ENCODE results near the gene XPC.
"Not testable (repeated sequence)": the region's sequence is repeated elsewhere in the genome, so short reads cannot be mapped to it uniquely, and the experiment has no call there.

XPC gene

DNA sequence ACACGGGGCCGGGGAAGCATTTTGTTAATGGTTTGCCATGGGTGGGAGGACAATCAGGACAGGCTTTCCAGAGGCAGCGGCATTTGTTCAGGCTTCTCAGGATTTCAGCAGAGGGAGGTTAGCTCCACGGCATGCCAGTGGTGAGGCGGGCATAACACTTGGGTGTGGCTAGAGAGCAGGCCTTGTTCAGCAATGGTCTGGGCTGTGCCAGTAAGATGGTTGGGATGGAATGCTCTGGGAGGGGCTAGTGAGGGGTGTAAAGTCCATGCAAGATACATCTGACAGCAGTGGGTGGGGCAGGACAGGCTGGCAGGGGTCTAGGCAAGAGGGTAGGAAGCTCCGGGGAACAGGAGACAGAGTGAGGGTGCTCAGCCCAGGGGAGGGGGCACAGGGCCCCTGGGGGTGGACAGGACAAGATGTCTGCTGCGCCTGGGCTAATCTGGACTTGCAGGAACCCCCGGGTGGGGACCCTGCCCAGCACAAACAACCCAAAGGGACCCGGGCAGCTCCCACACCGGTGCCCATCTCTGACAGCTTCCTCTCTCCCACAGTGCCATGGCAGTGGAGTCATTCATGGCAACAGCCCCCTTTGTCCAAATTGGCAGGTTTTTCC is 45.1 kb downstream of the XPC start:
- no peak for DNase-seq (ENCODE audit: low read depth)

- no peak for DNase-seq (ENCODE audit: low read depth)
These were observed 45.7 kb downstream of the XPC start for GRCh38 chr3:14132689-14133088.

DNA sequence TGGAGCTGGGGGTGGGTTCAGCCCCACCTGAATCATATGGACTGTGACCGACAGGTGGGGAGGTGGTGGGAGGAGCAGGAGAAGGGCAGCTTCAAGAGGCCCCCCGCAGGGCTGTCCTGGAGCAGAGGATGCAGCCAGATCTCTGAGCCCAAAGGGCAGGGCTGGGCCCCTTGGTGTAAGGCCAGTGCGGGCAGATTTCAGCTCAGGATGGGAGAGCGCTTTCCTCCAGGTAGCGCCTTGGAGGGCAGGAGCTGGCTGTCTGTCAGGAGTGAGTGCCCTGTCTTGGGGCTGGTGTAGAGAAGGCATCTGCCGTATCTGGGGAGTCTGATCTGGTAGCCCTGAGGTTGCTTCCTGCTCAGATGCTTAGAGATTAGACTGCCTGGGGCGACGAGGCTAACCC is 46.3 kb downstream of the XPC start:
- no peak for DNase-seq (ENCODE audit: low read depth)

GRCh38 chr3:14131134-14131533 is 47.3 kb downstream of the XPC start:
- no peak for DNase-seq (ENCODE audit: low read depth)

GRCh38 chr3:14130707-14131106 is 47.7 kb downstream of the XPC start:
- no peak for DNase-seq (ENCODE audit: low read depth)

- DNase-seq (ENCODE audit: low read depth), result no peak
These were observed 48.2 kb downstream of the XPC start for GRCh38 chr3:14130230-14130629.

DNA sequence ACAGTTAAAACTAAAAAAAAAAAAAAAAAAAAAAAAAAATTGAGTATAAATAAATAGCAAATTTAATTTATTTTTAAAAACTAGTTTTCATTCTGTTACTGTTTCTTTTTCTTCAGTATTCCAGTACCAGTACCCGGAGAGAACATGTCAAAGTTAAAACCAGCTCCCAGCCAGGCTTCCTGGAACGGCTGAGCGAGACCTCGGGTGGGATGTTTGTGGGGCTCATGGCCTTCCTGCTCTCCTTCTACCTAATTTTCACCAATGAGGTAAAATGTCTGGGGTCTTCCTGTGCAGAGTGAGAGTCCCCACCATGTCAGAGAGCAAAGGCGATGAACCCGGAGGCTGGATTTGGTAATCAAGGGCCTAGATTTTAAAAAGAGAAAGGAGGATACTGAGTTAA is 49.1 kb downstream of the XPC start:
- no peak for DNase-seq (ENCODE audit: low read depth)

GRCh38 chr3:14128724-14129123 is 49.7 kb downstream of the XPC start:
- DNase-seq (ENCODE audit: low read depth), result no peak

DNA sequence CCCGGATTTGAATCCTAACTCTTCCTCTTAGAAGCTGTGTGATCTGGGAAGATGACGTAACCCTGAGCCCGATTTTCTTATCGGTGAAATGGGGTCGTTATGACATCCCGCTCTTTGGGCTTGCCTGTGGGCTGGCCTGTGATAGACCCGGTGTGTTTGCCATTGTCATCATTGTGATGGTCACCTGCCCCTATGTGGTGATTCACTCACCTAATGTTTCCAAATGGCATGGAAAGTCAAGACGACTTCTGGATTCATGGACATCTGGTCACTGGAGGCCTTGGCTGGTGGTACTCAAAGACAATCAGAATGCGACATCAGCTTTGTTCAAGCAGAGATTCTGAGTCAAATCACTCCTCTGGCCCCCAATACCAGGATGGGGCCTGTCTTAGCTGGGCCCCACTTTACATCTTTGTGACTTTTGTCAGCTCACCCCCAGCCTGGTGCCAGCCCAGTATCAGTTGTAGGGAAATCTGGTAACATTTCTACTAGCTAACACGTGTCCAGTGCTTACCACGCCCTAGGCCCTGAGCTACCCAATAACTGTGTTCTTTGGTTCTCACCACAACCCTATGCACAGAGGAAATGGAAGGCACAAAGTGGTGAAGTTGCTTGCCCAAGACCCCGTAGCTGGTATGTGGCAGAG is 50.8 kb downstream of the XPC start:
- DNase-seq (ENCODE audit: low read depth), result no peak

DNA sequence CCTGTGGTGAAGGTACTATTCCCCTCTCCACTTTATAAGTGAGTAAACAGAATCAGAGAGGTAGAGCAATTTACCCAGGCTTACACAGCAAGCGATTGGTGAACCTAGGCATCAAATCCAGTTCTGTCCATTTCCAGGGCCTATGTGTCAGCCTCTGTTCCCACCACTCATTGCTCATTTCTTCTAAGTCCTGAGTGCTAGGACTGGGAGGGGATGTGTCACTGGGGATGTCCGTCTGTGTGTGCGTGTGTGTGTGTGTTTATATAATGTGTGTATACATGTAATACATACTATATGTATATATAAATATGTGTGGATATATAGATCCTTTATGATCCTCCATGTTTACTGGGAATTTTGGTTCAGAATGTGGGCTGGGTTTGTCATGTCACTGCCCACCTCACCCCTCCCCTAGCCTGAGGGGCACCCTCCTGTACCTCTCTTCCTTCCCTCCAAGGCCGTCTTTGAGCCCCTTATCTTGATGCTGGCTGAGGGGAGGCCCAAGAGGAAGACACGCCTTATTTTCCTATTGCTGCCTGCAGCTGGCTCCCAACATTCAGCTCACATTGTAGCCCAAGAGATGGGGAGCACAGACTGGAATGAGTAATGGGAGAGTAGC is 51.4 kb downstream of the XPC start:
- no peak for DNase-seq (ENCODE audit: low read depth)

- no peak for DNase-seq (ENCODE audit: low read depth)
These were observed 52.1 kb downstream of the XPC start for GRCh38 chr3:14126017-14126886.

DNA sequence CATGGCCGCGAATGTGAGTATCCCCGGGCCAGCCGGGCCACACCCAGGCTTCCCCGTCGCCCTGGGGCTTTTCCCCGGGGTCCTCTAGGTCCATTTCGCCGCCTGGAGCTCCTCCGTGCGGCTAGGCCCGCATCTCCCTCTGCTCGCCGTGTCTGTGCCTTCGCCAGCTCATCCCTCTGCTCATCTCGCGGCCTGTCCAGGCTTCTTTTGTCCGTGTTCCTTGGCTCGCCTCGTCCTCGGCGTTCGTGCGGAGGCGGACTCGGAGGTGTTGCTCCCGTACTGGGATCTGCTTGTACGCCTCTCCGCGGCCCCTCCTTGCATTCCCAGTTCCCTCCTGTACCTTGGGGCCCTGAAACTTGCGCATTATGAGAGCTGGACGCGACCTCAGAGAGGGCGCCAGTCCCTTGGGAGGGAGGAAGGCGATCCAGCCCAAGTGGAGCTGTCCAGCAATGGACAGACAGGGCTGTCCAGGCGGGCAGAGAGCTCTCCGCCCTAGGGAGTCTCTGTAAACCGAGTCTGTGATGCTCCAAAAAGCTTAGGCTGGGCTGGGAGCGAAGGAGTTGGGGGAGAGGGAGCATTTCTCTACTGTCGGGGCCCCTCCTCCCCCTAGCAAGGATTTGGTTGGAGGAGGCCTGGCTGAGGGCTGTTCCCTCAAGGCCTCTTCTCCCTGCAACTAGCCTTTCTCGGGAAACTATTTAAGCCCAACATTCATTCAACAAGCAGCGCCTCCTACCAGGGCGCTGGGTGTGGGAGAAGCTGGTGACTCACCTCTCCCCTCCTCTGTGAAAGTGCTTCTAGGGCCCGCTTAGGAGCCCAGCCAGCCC is 53.0 kb downstream of the XPC start:
- DNase-seq (ENCODE audit: low read depth), result peak; percentile 82

GRCh38 chr3:14124615-14125192 is 53.7 kb downstream of the XPC start, which contains the start of the genes CHCHD4 and TMEM43:
Gene CHCHD4, minus strand, starts transcription at chr3:14124870. Its CDS starts 194 bp downstream, at chr3:14124676.
Gene TMEM43, plus strand, starts transcription at chr3:14125052. Its CDS starts 142 bp downstream, at chr3:14125194.
- DNase-seq (ENCODE audit: low read depth), result peak; percentile 97

GRCh38 chr3:14124223-14124614 is 54.2 kb downstream of the XPC start:
- no peak for DNase-seq (ENCODE audit: low read depth)

DNA sequence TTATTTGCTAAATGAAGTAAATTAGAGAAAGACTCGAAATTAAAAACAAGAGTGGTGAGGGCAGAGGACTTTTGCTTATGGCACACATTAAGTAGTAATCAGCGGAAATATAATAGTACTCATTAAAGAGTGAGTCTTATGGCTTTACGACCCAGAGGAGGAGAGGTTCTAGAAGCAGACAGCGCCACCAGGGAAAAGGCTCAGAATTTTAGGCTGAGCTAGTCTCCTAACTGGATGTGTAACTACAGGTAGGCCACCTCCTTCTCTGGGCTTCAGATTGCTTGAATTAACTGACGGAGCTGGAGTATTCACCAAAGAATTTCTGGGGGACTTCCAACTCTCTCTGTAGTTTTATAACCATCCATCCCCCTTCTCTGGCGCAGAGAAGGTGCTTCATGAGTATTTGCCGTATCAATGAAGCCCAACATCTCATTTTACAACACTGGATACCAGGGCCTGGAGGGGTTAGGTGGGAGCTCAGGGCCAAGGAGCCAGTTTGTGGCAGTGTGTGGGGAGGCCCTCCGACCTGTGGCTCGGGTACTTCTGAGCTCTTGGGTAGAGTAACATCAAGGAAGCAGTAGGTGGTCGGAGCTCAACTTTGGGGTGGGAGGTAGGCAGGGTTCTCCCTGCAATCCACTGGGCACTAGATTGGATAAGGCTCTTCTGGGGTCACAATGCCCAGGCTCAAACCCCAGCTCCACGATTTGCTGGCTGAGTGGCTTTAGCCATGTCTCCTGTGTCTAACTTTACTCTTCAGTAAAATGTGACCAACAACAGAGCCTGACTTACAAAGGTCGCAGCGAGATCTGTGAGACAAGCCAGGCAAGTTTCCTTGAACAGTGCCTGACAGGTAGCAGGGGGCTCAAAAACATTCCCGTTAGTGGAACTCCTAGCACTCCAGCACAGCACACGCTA is 54.8 kb downstream of the XPC start:
- no peak for DNase-seq (ENCODE audit: low read depth)

- DNase-seq (ENCODE audit: low read depth), result no peak
These were observed 56.1 kb downstream of the XPC start for GRCh38 chr3:14122301-14122700.

GRCh38 chr3:14121859-14122258 is 56.5 kb downstream of the XPC start:
- DNase-seq (ENCODE audit: low read depth), result no peak

- DNase-seq (ENCODE audit: low read depth), result not testable (repeated sequence)
These were observed 57.4 kb downstream of the XPC start for GRCh38 chr3:14120921-14121448.

DNA sequence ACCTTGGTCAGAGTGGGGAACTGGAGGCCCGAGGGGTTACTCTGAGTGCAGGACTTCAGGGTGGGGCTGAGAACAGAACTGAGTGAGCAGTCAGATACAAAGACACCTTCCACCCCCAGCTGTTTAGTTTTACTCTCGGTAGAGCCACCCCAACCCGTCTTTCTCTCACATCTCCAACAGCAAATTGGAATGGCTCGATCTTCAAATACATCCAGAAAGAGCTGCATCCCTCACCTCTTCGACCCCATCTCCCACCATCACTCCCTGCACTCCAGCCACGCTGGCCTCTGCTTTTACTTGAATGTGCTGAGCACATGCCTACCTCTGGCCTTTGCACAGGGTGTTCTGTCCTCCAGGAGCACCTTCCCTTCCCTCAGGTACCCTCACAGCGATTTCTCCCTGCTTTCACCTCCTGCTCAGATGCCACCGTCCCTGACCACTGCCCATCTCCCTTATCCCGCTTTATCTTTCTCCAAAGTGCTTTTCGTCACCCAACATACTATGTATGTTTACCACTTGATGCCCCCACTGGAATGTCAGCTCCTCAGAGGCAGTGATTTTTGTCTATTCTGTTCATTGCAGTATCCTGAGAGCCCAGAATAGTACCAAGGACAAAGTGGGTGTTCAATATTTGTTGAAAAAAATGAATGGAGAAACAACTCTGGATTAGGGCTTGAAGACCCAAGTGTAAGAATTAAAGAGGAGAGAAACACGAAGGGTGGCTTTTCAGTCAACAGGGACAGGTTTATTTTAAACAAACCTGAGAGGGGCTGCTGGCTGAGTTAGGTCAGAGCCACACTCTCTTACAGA is 58.1 kb downstream of the XPC start:
- no peak for DNase-seq (ENCODE audit: low read depth)
